Measurements from ENCODE around the gene UBL3.

UBL3 gene

GRCh38 chr13:29753618-29754472 is 96.6 kb downstream of the UBL3 start:
- no peak overlapping the region for H3K4me3 ChIP-seq (ENCODE audit: control insufficient read depth, low read depth, low read length)
- no peak for DNase-seq (ENCODE audit: low read depth)
- TF ChIP-seq CTCF (IDR thresholded peaks at IDR 0.05; ENCODE audit: control insufficient read depth, insufficient read depth, low read depth, low read length, missing control alignments), result no peak

- no peak for TF ChIP-seq CTCF (IDR thresholded peaks at IDR 0.05; ENCODE audit: control insufficient read depth, insufficient read depth, low read depth, low read length, missing control alignments)
- no peak for DNase-seq (ENCODE audit: low read depth)
- H3K4me3 ChIP-seq (ENCODE audit: control insufficient read depth, low read depth, low read length), result no peak overlapping the region
These were observed 98.2 kb downstream of the UBL3 start for GRCh38 chr13:29752175-29752574.

- no peak for DNase-seq (ENCODE audit: low read depth)
- no peak overlapping the region for H3K4me3 ChIP-seq (ENCODE audit: control insufficient read depth, low read depth, low read length)
- TF ChIP-seq CTCF (IDR thresholded peaks at IDR 0.05; ENCODE audit: control insufficient read depth, insufficient read depth, low read depth, low read length, missing control alignments), result no peak
These were observed 100.3 kb downstream of the UBL3 start for GRCh38 chr13:29750183-29750530.

- no peak for DNase-seq (ENCODE audit: low read depth)
- H3K4me3 ChIP-seq (ENCODE audit: control insufficient read depth, low read depth, low read length), result no peak overlapping the region
- TF ChIP-seq CTCF (IDR thresholded peaks at IDR 0.05; ENCODE audit: control insufficient read depth, insufficient read depth, low read depth, low read length, missing control alignments), result no peak
These were observed 100.8 kb downstream of the UBL3 start for GRCh38 chr13:29749401-29750182.

GRCh38 chr13:29748097-29748496 is 102.3 kb downstream of the UBL3 start:
- DNase-seq (ENCODE audit: low read depth), result no peak
- no peak for TF ChIP-seq CTCF (IDR thresholded peaks at IDR 0.05; ENCODE audit: control insufficient read depth, insufficient read depth, low read depth, low read length, missing control alignments)
- no peak overlapping the region for H3K4me3 ChIP-seq (ENCODE audit: control insufficient read depth, low read depth, low read length)

- H3K4me3 ChIP-seq (ENCODE audit: control insufficient read depth, low read depth, low read length), result no peak overlapping the region
- DNase-seq (ENCODE audit: low read depth), result no peak
- no peak for TF ChIP-seq CTCF (IDR thresholded peaks at IDR 0.05; ENCODE audit: control insufficient read depth, insufficient read depth, low read depth, low read length, missing control alignments)
These were observed 104.2 kb downstream of the UBL3 start for GRCh38 chr13:29746148-29746677.

All from AG09309 (cell line).